PFSK-1 (cell line): ENCODE measurements around the gene GPR142.

ENCODE experiments used
- FOXP2 ChIP-seq: optimal IDR thresholded peaks from 2 replicates; pipeline ENCODE3; 2011; ENCODE audit warnings: borderline replicate concordance, control low read depth, inconsistent platforms; ENCODE audit not compliant: insufficient read depth; ENCODE audit errors: extremely low read length, extremely low read depth
- POLR2AphosphoS5 ChIP-seq: IDR thresholded peaks from 2 replicates; pipeline ENCODE4 v1.6.1; 2012; ENCODE audit warnings: low read depth, mild to moderate bottlenecking, control low read depth, low read length, moderate library complexity
- SIN3A ChIP-seq: IDR thresholded peaks from 2 replicates; pipeline ENCODE4 v1.6.1; 2012; ENCODE audit warnings: mild to moderate bottlenecking, low read length, moderate library complexity, borderline replicate concordance; ENCODE audit not compliant: insufficient read depth
- TAF1 ChIP-seq: IDR thresholded peaks from 2 replicates; pipeline ENCODE4 v1.6.1; 2012; ENCODE audit warnings: low read length, control low read depth, borderline replicate concordance; ENCODE audit not compliant: insufficient read depth
- TF ChIP-seq, protein P1 (sequence below), 2 experiments: IDR thresholded peaks; 2 replicates each; pipeline versions ENCODE4 v1.6.1 to v1.8.0; 2011 to 2012; ENCODE audit warnings: low read depth in 2 of 2, low read length in 2 of 2, control low read depth in 1 of 2, inconsistent platforms in 1 of 2, mild to moderate bottlenecking in 1 of 2, moderate library complexity in 1 of 2; ENCODE audit not compliant: insufficient read depth in 1 of 2

Gene GPR142

DNA sequence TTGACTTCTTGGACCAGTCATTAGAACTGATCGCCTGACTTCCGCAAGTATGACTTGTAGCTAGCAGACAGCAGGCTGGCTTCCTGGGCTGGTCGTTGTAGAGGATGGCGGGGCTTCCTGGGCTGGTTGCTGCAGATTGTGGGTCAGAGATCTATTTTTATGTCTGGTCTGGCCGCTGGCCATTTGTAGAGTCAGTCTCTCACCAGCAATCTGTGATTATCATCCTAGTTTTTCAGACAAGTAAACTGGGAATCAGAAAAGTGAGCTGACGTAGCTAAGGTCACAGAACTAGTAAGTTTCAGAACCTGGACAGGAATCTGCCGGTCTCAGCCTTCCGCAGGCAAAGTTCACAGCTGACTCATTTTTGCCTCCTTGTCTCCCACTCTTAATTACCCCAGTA is 19.1 kb downstream of the GPR142 start:
- TF ChIP-seq POLR2AphosphoS5, result no peak
- TF ChIP-seq SIN3A, result no peak
- no peak for TF ChIP-seq TAF1
- no peak for TF ChIP-seq FOXP2
- TF ChIP-seq, protein P1, sequence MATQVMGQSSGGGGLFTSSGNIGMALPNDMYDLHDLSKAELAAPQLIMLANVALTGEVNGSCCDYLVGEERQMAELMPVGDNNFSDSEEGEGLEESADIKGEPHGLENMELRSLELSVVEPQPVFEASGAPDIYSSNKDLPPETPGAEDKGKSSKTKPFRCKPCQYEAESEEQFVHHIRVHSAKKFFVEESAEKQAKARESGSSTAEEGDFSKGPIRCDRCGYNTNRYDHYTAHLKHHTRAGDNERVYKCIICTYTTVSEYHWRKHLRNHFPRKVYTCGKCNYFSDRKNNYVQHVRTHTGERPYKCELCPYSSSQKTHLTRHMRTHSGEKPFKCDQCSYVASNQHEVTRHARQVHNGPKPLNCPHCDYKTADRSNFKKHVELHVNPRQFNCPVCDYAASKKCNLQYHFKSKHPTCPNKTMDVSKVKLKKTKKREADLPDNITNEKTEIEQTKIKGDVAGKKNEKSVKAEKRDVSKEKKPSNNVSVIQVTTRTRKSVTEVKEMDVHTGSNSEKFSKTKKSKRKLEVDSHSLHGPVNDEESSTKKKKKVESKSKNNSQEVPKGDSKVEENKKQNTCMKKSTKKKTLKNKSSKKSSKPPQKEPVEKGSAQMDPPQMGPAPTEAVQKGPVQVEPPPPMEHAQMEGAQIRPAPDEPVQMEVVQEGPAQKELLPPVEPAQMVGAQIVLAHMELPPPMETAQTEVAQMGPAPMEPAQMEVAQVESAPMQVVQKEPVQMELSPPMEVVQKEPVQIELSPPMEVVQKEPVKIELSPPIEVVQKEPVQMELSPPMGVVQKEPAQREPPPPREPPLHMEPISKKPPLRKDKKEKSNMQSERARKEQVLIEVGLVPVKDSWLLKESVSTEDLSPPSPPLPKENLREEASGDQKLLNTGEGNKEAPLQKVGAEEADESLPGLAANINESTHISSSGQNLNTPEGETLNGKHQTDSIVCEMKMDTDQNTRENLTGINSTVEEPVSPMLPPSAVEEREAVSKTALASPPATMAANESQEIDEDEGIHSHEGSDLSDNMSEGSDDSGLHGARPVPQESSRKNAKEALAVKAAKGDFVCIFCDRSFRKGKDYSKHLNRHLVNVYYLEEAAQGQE (IDR thresholded peaks at IDR 0.05; ENCODE audit: insufficient read depth in 1 of 2, low read depth in 2 of 2, low read length in 2 of 2), result no peak

GRCh38 chr17:74387365-74388218 is 20.3 kb downstream of the GPR142 start:
- TF ChIP-seq TAF1 (no peak), POLR2AphosphoS5 (no peak), FOXP2 (no peak), SIN3A (no peak)
- TF ChIP-seq, protein P1 (IDR thresholded peaks at IDR 0.05; ENCODE audit: insufficient read depth in 1 of 2, low read depth in 2 of 2, low read length in 2 of 2), result no peak

DNA sequence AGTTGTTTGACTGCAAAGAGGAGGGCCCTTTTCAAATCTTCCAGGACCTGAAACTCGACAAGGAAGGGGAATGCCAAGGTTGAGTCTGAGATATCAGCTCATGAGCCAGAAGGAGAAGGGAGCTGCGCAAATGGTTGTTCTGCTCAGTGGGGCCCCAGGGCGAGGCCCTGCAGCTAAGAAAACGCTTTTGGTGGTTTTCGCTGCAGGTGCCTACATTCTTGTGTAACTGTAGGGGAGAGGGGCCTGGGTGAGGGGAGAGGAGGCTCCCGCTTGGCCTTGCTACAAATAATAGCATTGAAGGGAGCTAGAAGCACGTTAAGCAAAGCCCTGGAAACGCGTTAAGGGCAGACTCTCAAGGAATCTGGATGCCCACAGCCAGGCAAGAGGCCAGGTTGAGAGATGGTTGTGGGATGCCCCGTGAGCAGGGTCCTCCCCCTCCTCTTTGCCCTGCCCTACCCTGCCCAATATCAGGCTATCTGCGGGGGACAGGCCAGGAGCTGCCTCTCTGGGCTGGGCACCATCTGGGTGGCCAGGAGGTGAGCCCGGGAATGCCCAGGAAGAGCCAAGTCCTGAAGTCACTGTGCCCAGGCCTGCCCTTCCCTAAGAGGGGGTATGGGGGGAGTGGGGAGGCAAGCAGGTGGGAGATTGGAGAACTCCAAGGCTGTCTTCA is 21.9 kb downstream of the GPR142 start:
- TF ChIP-seq, protein P1 (IDR thresholded peaks at IDR 0.05; ENCODE audit: insufficient read depth in 1 of 2, low read depth in 2 of 2, low read length in 2 of 2), result no peak
- TF ChIP-seq SIN3A (no peak), POLR2AphosphoS5 (no peak), TAF1 (no peak), FOXP2 (no peak)

DNA sequence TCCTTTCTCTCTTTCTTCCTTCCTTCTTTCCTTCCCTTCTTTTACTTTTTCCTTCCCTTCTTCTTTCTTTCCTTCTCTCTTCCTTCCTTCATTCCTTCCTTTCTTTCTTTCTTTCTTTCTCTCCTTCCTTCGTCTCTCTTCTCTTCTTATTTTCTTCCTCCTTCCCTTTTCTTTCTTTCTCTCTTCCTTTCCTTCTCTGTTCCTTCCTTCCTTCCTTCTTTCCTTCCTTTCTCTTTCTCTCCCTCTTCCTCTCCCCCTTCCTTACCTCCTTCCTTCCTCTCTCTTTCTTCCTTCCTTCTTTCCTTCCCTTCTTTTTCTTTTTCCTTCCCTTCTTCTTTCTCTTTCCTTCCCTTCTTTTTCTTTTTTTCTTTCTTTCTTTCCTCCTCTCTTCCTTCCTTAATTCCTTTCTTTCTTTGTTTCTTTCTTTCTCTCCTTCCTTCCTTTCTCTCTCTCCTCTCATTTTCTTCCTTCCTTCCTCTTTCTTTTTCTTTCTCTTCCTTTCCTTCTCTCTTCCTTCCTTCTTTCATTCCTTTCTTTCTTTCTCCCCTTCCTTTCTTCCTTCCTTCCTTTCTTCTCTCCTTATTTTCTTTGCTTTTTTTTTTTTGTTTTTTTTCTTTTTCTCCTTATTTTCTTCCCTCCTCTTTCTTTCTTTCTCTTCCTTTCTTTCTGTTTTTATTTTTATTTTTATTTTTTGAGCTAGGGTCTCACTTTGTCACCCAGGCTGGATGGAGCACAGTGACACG is 22.8 kb downstream of the GPR142 start:
- no peak for TF ChIP-seq TAF1
- no peak for TF ChIP-seq FOXP2
- TF ChIP-seq, protein P1 (IDR thresholded peaks at IDR 0.05; ENCODE audit: insufficient read depth in 1 of 2, low read depth in 2 of 2, low read length in 2 of 2), result no peak
- TF ChIP-seq POLR2AphosphoS5, result no peak
- no peak for TF ChIP-seq SIN3A
